Neuronal stem cell (in vitro differentiated cells): ENCODE data around the gene FETUB.
"Not testable (repeated sequence)": the region's sequence is repeated elsewhere in the genome, so short reads cannot be mapped to it uniquely, and the experiment has no call there.

Experiments used
- DNase-seq: peaks from one replicate; pipeline ENCODE4 v3.0.0-alpha.2; 2013; ENCODE audit warnings: low spot score
- H2AFZ ChIP-seq: one replicate; pipeline ENCODE4 v1.6.1; 2013; ENCODE audit warnings: mild to moderate bottlenecking, low read length, inconsistent platforms
- H2AK5ac ChIP-seq: 2 replicates; pipeline ENCODE4 v1.6.1; 2013; ENCODE audit warnings: low read depth, mild to moderate bottlenecking, inconsistent platforms, low read length, moderate library complexity, mixed read lengths
- H2BK120ac ChIP-seq: 2 replicates; pipeline ENCODE4 v1.6.1; 2013; ENCODE audit warnings: low read depth, mild to moderate bottlenecking, inconsistent platforms, low read length, moderate library complexity, mixed read lengths
- H2BK12ac ChIP-seq: one replicate; pipeline ENCODE4 v1.6.1; 2013; ENCODE audit warnings: low read length, inconsistent platforms
- H2BK15ac ChIP-seq: 2 replicates; pipeline ENCODE4 v1.6.1; 2013; ENCODE audit warnings: mild to moderate bottlenecking, low read length, inconsistent platforms, mixed read lengths
- H2BK5ac ChIP-seq: one replicate; pipeline ENCODE4 v1.6.1; 2013; ENCODE audit warnings: inconsistent platforms, mild to moderate bottlenecking, low read length, moderate library complexity
- H3K14ac ChIP-seq: one replicate; pipeline ENCODE4 v1.6.1; 2013; ENCODE audit warnings: low read length, inconsistent platforms
- H3K18ac ChIP-seq: 2 replicates; pipeline ENCODE4 v1.6.1; 2013; ENCODE audit warnings: low read length, inconsistent platforms
- H3K23ac ChIP-seq: 2 replicates; pipeline ENCODE4 v1.6.1; 2013; ENCODE audit warnings: low read depth, mild to moderate bottlenecking, mixed read lengths, low read length, inconsistent platforms; ENCODE audit not compliant: poor library complexity
- H3K27ac ChIP-seq: replicated peaks from 3 replicates; pipeline ENCODE4 v1.5.1; 2013; ENCODE audit warnings: low read length, inconsistent platforms
- H3K27me3 ChIP-seq, 3 experiments: 2 replicates each; pipeline ENCODE4 v1.6.1; 2013; ENCODE audit warnings: low read length in 3 of 3, mild to moderate bottlenecking in 2 of 3, inconsistent platforms in 1 of 3, low read depth in 1 of 3, mixed read lengths in 1 of 3, moderate library complexity in 1 of 3; ENCODE audit not compliant: control insufficient read depth in 3 of 3, insufficient read depth in 3 of 3
- H3K36me3 ChIP-seq, 2 donors: replicated peaks in 1 of 2; 2 replicates each; pipeline ENCODE4 v1.6.1; 2013; ENCODE audit warnings: low read length in 2 of 2; ENCODE audit not compliant: control insufficient read depth in 2 of 2, insufficient read depth in 2 of 2
- H3K4ac ChIP-seq: 2 replicates; pipeline ENCODE4 v1.6.1; 2013; ENCODE audit warnings: inconsistent platforms, mild to moderate bottlenecking, low read length, moderate library complexity
- H3K4me1 ChIP-seq, 2 donors: 1 replicate in 1 of 2; 2 replicates in 1 of 2; pipeline ENCODE4 v1.6.1; 2013; ENCODE audit warnings: low read length in 2 of 2, low read depth in 1 of 2; ENCODE audit not compliant: control insufficient read depth in 2 of 2, insufficient read depth in 1 of 2
- H3K4me2 ChIP-seq: one replicate; pipeline ENCODE4 v1.6.1; 2013; ENCODE audit warnings: mild to moderate bottlenecking, low read length, inconsistent platforms; ENCODE audit not compliant: insufficient read depth, poor library complexity, severe bottlenecking
- H3K4me3 ChIP-seq, 2 donors: 2 replicates each; pipeline ENCODE4 v1.5.1; 2013; ENCODE audit warnings: low read length in 2 of 2, mild to moderate bottlenecking in 2 of 2, inconsistent platforms in 1 of 2, moderate library complexity in 1 of 2
- H3K79me1 ChIP-seq: one replicate; pipeline ENCODE4 v1.6.1; 2013; ENCODE audit warnings: low read depth, mild to moderate bottlenecking, inconsistent platforms, low read length, moderate library complexity
- H3K9ac ChIP-seq: one replicate; pipeline ENCODE4 v1.6.1; 2013; ENCODE audit warnings: mild to moderate bottlenecking, low read depth, low read length, inconsistent platforms; ENCODE audit not compliant: poor library complexity
- H3K9me3 ChIP-seq, 2 donors: replicated peaks in 1 of 2; 2 replicates each; pipeline versions ENCODE3 to v1.6.1; 2013; ENCODE audit warnings: low read length in 2 of 2, mild to moderate bottlenecking in 2 of 2, inconsistent platforms in 1 of 2, low read depth in 1 of 2, mixed read lengths in 1 of 2, moderate library complexity in 1 of 2; ENCODE audit not compliant: control insufficient read depth in 2 of 2, insufficient read depth in 1 of 2
- H4K8ac ChIP-seq: one replicate; pipeline ENCODE4 v1.6.1; 2013; ENCODE audit warnings: low read depth, mild to moderate bottlenecking, inconsistent platforms, low read length, moderate library complexity
- H4K91ac ChIP-seq: one replicate; pipeline ENCODE4 v1.6.1; 2013; ENCODE audit warnings: low read length, low read depth, mild to moderate bottlenecking, inconsistent platforms; ENCODE audit not compliant: poor library complexity
- WGBS, 2 donors: extraction: QIAGEN DNeasy Blood & Tissue Kit; methylation state at CpG; one replicate each; pipeline ENCODE4 v1.1.7; 2013; ENCODE audit warnings: missing lambda C conversion rate in 2 of 2, mixed read lengths in 1 of 2; ENCODE audit not compliant: insufficient read length in 2 of 2, insufficient replicate concordance in 1 of 2; ENCODE audit errors: extremely low coverage in 2 of 2; 5-methylcytosine and 5-hydroxymethylcytosine counted together

Gene FETUB

GRCh38 chr3:186633481-186633880, 6.7 kb upstream of the FETUB start:
- no peak overlapping the region for H3K23ac ChIP-seq
- H4K91ac ChIP-seq = no peak overlapping the region
- H3K27ac ChIP-seq = no peak overlapping the region
- H3K4me2 ChIP-seq = no peak overlapping the region
- H3K18ac ChIP-seq = no peak overlapping the region
- H2AK5ac ChIP-seq = no peak overlapping the region
- no peak overlapping the region for H3K14ac ChIP-seq
- no peak overlapping the region for H2BK120ac ChIP-seq
- H3K4me1 ChIP-seq = peaks cover 0 to 4% of the 10 kb centered on the region in 2 donors
- DNase-seq = no peak
- no peaks in the 10 kb centered on the region for H3K79me1 ChIP-seq
- H3K27me3 ChIP-seq = peaks cover 0 to 12% (median 0%) of the 10 kb centered on the region in 3 experiments
- H3K4ac ChIP-seq = no peak overlapping the region
- H2BK12ac ChIP-seq = no peak overlapping the region
- no peak overlapping the region for H2BK15ac ChIP-seq
- no peak overlapping the region for H4K8ac ChIP-seq
- H3K4me3 ChIP-seq = no peak overlapping the region
- H3K9ac ChIP-seq = no peak overlapping the region
- H3K9me3 ChIP-seq = no peaks in the 10 kb centered on the region
- no peak overlapping the region for H2AFZ ChIP-seq
- H3K36me3 ChIP-seq = no peaks in the 10 kb centered on the region
- no peak overlapping the region for H2BK5ac ChIP-seq

DNA sequence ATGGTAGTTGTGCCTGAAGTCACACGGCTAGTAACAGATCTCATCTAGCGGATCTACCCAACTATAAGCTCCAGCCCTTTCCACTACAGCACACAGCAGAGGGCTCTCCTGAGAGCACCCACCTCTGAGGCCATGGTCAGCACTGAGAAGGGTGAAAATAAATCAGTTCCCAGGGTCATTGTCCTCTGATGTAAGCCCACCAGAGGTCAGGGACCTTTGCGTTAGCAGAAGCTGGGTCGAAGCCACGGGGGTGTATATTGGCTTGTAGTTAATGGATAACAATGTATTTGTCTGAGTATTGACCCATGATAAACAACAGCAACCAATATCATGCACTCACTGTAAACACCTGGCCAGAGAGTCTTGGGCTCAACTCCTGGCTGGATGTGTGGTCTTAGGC, 6.0 kb upstream of the FETUB start:
- H3K27ac ChIP-seq, H3K23ac ChIP-seq, H3K18ac ChIP-seq, H3K36me3 ChIP-seq, H3K4me2 ChIP-seq, H2BK12ac ChIP-seq, DNase-seq, H3K4me3 ChIP-seq, H3K4me1 ChIP-seq, H4K8ac ChIP-seq, H3K4ac ChIP-seq, H4K91ac ChIP-seq, H3K9ac ChIP-seq, H2AK5ac ChIP-seq, H3K14ac ChIP-seq, H2BK120ac ChIP-seq, H3K9me3 ChIP-seq, H2BK5ac ChIP-seq, H2AFZ ChIP-seq, H2BK15ac ChIP-seq, H3K79me1 ChIP-seq: not testable (repeated sequence)
- no CpG with 5 or more reads among the region's 5 CpGs for WGBS, 2 donors
- H3K27me3 ChIP-seq = peaks cover 0 to 12% (median 0%) of the 10 kb centered on the region in 3 experiments

DNA sequence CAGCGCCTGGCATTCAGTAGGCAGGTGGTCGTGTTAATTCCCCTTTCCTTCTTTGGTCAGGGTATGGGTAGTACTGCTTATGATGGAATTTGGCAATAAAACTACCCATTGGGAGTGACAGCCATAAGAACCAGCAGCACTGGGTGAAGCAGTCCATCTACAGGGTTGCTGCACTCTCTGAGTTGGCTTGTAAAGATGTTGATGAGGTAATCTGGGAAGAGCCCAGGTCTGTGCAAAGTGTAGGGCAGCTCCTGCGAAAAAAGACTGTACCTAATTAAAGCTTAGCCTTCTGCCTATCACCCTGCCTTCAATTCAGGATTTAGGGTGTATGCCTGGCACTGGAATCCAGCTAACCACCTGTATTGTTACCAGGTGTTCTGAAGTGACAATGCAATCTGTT, 4.7 kb upstream of the FETUB start:
- Histone ChIP-seq H2BK120ac (no peak overlapping the region), H3K36me3 (no peaks in the 10 kb centered on the region), H3K4me1 (peaks cover 0 to 2% of the 10 kb centered on the region in 2 donors), H3K18ac (no peak overlapping the region), H3K9ac (no peak overlapping the region), H4K91ac (no peak overlapping the region), H3K79me1 (no peaks in the 10 kb centered on the region), H3K14ac (no peak overlapping the region), H2AK5ac (no peak overlapping the region), H2BK15ac (no peak overlapping the region), H4K8ac (no peak overlapping the region), H3K4me2 (no peak overlapping the region), H3K4ac (no peak overlapping the region), H2BK12ac (no peak overlapping the region), H3K23ac (no peak overlapping the region), H2AFZ (no peak overlapping the region), H2BK5ac (no peak overlapping the region), H3K4me3 (no peak overlapping the region), H3K27me3 (peaks cover 0 to 21% (median 0%) of the 10 kb centered on the region in 3 experiments), H3K9me3 (no peaks in the 10 kb centered on the region), H3K27ac (no peak overlapping the region)
- WGBS, 2 donors = no CpG with 5 or more reads among the region's 3 CpGs
- no peak for DNase-seq

DNA sequence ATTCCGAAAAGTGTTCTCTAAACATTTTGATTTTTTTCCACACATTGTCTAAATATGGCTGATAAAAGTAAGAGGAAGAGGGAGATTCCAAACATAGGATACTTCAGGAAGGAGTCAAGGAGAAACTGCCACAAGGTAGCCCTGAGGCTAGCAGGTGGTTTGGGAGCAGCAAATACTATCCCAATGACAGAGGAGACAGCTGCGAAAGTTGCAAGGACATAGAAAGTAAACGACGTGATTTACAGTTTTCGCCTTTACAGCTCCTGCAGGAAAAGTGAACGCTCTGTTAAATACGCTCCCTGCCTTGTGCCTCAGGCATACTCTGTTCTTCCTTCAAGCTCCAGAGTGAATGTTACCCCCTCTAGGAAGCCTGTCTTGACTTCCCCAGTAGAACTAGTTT, 3.7 kb upstream of the FETUB start:
- H3K4ac ChIP-seq = no peak overlapping the region
- H3K4me3 ChIP-seq = no peak overlapping the region
- no peak overlapping the region for H4K91ac ChIP-seq
- no peak for DNase-seq
- no peaks in the 10 kb centered on the region for H3K79me1 ChIP-seq
- H2BK12ac ChIP-seq = no peak overlapping the region
- H3K4me1 ChIP-seq = no peaks in the 10 kb centered on the region
- H2AK5ac ChIP-seq = no peak overlapping the region
- H4K8ac ChIP-seq = no peak overlapping the region
- no peak overlapping the region for H3K9ac ChIP-seq
- H2AFZ ChIP-seq = no peak overlapping the region
- H3K4me2 ChIP-seq = no peak overlapping the region
- no peak overlapping the region for H2BK5ac ChIP-seq
- no CpG with 5 or more reads among the region's 7 CpGs for WGBS, 2 donors
- H3K27me3 ChIP-seq = peaks cover 0 to 24% (median 0%) of the 10 kb centered on the region in 3 experiments
- no peak overlapping the region for H3K27ac ChIP-seq
- H2BK15ac ChIP-seq = no peak overlapping the region
- H3K23ac ChIP-seq = no peak overlapping the region
- H3K9me3 ChIP-seq = no peaks in the 10 kb centered on the region
- H2BK120ac ChIP-seq = no peak overlapping the region
- no peaks in the 10 kb centered on the region for H3K36me3 ChIP-seq
- H3K18ac ChIP-seq = no peak overlapping the region
- H3K14ac ChIP-seq = no peak overlapping the region
